Glutamatergic neuron (in vitro differentiated cells): ENCODE measurements around the gene CBLIF. TPM values are rescaled to one million over a fixed set of nuclear protein-coding genes. Genes with fewer than 3 reads are reported as not detected.
A peak's percentile ranks its signal among the peaks of the same experiment; 100 is the strongest.

Experiments
- DNase-seq: peaks from one replicate; pipeline ENCODE4 v3.0.0; 2022
- H3K27ac Mint-ChIP-seq: one replicate; pipeline ENCODE4 v1.8.0; 2020; ENCODE audit warnings: mild to moderate bottlenecking, mixed read lengths, inconsistent platforms; ENCODE audit not compliant: unreplicated experiment
- H3K27me3 Mint-ChIP-seq: one replicate; pipeline ENCODE4 v1.8.0; 2020; ENCODE audit warnings: mild to moderate bottlenecking, moderate library complexity, mixed read lengths, inconsistent platforms; ENCODE audit not compliant: unreplicated experiment
- H3K36me3 Mint-ChIP-seq: one replicate; pipeline ENCODE4 v1.8.0; 2020; ENCODE audit warnings: mild to moderate bottlenecking, mixed read lengths, inconsistent platforms; ENCODE audit not compliant: unreplicated experiment
- H3K4me1 Mint-ChIP-seq: one replicate; pipeline ENCODE4 v1.8.0; 2020; ENCODE audit warnings: mild to moderate bottlenecking, low read depth, mixed read lengths, inconsistent platforms; ENCODE audit not compliant: unreplicated experiment
- H3K4me3 Mint-ChIP-seq: one replicate; pipeline ENCODE4 v1.8.0; 2020; ENCODE audit warnings: mild to moderate bottlenecking, mixed read lengths, inconsistent platforms; ENCODE audit not compliant: unreplicated experiment
- H3K9me3 Mint-ChIP-seq: one replicate; pipeline ENCODE4 v1.8.0; 2020; ENCODE audit warnings: mild to moderate bottlenecking, moderate library complexity, mixed read lengths, inconsistent platforms; ENCODE audit not compliant: unreplicated experiment
- CTCF ChIP-seq: fragments of 200-600 bp; sonication (generic); IDR thresholded peaks from one replicate; pipeline ENCODE4 v1.5.0; 2021; ENCODE audit not compliant: partially characterized antibody, unreplicated experiment
- total RNA-seq: library from RNA; stranded (reverse); fragmentation: NEBNext Ultra II Directional; extraction: Animal tissue kit (Norgen Biotek cat#: 25700); gene quantifications from one replicate; pipeline ENCODE4 v1.2.1, GENCODE V29; 2021; ENCODE audit not compliant: unreplicated experiment

CBLIF gene
- total RNA-seq, 1 donor from 2014 or later: not detected

GRCh38 chr11:59815754-59816153, 29.5 kb downstream of the CBLIF start:
- no peaks in the 10 kb centered on the region for H3K27me3 Mint-ChIP-seq
- H3K27ac Mint-ChIP-seq: no peak overlapping the region
- no peak for DNase-seq
- H3K9me3 Mint-ChIP-seq: no peaks in the 10 kb centered on the region
- TF ChIP-seq CTCF: no peak
- H3K4me1 Mint-ChIP-seq: peaks cover 5% of the 10 kb centered on the region
- no peaks in the 10 kb centered on the region for H3K36me3 Mint-ChIP-seq
- no peak overlapping the region for H3K4me3 Mint-ChIP-seq

GRCh38 chr11:59814021-59814420, 31.3 kb downstream of the CBLIF start:
- Mint-ChIP-seq H3K27ac (no peak overlapping the region), H3K9me3 (no peaks in the 10 kb centered on the region), H3K36me3 (no peaks in the 10 kb centered on the region), H3K27me3 (peaks cover 3% of the 10 kb centered on the region), H3K4me3 (no peak overlapping the region), H3K4me1 (peaks cover 5% of the 10 kb centered on the region)
- TF ChIP-seq CTCF: no peak
- DNase-seq: no peak

- H3K27me3 Mint-ChIP-seq: peaks cover 3% of the 10 kb centered on the region
- H3K9me3 Mint-ChIP-seq: no peaks in the 10 kb centered on the region
- no peak overlapping the region for H3K27ac Mint-ChIP-seq
- no peak overlapping the region for H3K4me3 Mint-ChIP-seq
- no peak for DNase-seq
- peaks cover 5% of the 10 kb centered on the region for H3K4me1 Mint-ChIP-seq
- no peak for TF ChIP-seq CTCF
- no peaks in the 10 kb centered on the region for H3K36me3 Mint-ChIP-seq
Observed at GRCh38 chr11:59813364-59813763, 31.9 kb downstream of the CBLIF start.

- H3K27me3 Mint-ChIP-seq: peaks cover 3% of the 10 kb centered on the region
Observed at GRCh38 chr11:59812220-59812619, 33.1 kb downstream of the CBLIF start.

GRCh38 chr11:59810911-59811259, 34.4 kb downstream of the CBLIF start:
- DNase-seq: no peak
- peaks cover 5% of the 10 kb centered on the region for H3K27me3 Mint-ChIP-seq
- H3K4me1 Mint-ChIP-seq: peaks cover 5% of the 10 kb centered on the region
- H3K27ac Mint-ChIP-seq: peak overlapping the region; percentile 43
- no peaks in the 10 kb centered on the region for H3K36me3 Mint-ChIP-seq
- H3K4me3 Mint-ChIP-seq: peak overlapping the region; percentile 95
- no peak for TF ChIP-seq CTCF
- no peaks in the 10 kb centered on the region for H3K9me3 Mint-ChIP-seq

More at GRCh38 chr11:59812220-59812619, 33.1 kb downstream of the CBLIF start:
- no peak for TF ChIP-seq CTCF
- Mint-ChIP-seq H3K4me1 (peaks cover 5% of the 10 kb centered on the region), H3K4me3 (no peak overlapping the region), H3K36me3 (no peaks in the 10 kb centered on the region), H3K9me3 (no peaks in the 10 kb centered on the region), H3K27ac (no peak overlapping the region)
- DNase-seq: no peak
